Neural cell (in vitro differentiated cells): ENCODE results near the gene TM9SF4.

Source experiments
- EZH2 ChIP-seq: fragments of 200-600, 300-800 bp; shearing (Covaris generic), sonication (generic); IDR thresholded peaks from 2 replicates; pipeline ENCODE4 v1.6.1; 2014; ENCODE audit warnings: antibody characterized with exemption, low read length, borderline replicate concordance, mild to moderate bottlenecking; ENCODE audit not compliant: insufficient read depth, poor library complexity, severe bottlenecking
- SMC3 ChIP-seq: fragments of 450-650 bp; conservative IDR thresholded peaks from 2 replicates; pipeline ENCODE4 v1.6.1; 2014; ENCODE audit warnings: antibody characterized with exemption, mild to moderate bottlenecking, moderate library complexity; ENCODE audit not compliant: poor library complexity
- TAF1 ChIP-seq: IDR thresholded peaks from 2 replicates; pipeline ENCODE4 v1.6.1; 2012; ENCODE audit warnings: low read depth

DNA sequence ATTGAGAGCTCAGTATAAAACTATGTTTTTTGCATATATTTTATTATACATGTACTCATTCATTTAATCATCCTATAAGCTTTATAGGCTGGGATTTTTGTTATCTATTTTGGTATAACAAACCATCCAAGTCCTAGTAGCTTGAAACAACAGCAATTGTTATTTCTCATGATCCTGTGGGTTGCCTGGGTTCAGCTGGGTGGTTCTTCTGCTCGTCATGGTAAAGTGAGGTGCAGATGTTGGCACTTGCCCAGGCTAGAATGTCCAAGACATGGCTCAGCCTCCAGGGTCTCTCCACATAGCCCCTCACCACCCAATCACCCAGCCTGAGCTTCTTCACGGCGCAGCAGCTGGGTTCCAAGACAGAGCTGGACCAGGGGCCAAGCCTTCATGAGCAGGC lies 20.8 kb upstream of the TM9SF4 start:
- TF ChIP-seq SMC3 (no peak), EZH2 (no peak), TAF1 (no peak)
